ENCODE data around the gene EML5.

GRCh38 chr14:88572117-88572516 lies 220.6 kb downstream of the EML5 start:
- TF ChIP-seq CTCF (IDR thresholded peaks at IDR 0.05) (no peak), POLR2AphosphoS5 (IDR thresholded peaks at IDR 0.05) (no peak), EP300 (IDR thresholded peaks at IDR 0.05) (no peak)
